ENCODE measurements around the gene MCHR1. TPM values are rescaled to one million over a fixed set of nuclear protein-coding genes. Genes with fewer than 3 reads are reported as not detected.

Gene MCHR1
- polyA plus RNA-seq, 3 donors: 0.05 to 0.09 TPM; not detected in 1

DNA sequence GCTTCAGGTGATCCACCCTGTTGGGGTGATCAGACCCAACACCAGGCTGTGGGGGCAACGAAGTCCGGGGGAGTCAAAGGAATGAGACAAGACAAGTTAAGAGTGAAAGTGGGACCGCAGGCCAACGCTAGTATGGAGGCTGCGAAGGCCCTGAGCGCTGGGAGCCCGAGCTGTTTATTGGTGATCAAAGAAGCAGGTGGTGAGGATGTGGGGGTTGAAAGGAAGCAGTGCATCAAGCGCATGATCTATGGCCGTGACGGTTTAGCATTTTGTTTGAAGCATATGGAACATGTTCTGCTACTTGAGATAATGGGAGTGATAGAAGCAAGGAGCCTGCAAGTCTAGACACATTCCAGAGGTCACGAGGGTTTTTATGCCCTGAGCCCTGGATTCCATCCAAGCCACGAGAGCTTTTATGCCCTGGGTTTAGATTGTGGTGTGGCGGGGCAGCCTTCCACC lies 49.5 kb downstream of the MCHR1 start:
- DNase-seq: no peak
- no peak overlapping the region for H3K9ac ChIP-seq (ENCODE audit: insufficient read depth, low read length, poor library complexity, severe bottlenecking)

GRCh38 chr22:40729284-40729683 lies 50.0 kb downstream of the MCHR1 start:
- Histone ChIP-seq H2AFZ (ENCODE audit: insufficient read depth, low read depth, low read length, poor library complexity, severe bottlenecking) (no peak overlapping the region), H3K36me3 (replicated peaks in 1 of 2; ENCODE audit: control insufficient read depth in 1 of 2, insufficient read depth in 2 of 2, low read length in 2 of 2) (no peaks in the 10 kb centered on the region), H3K27me3 (ENCODE audit: control insufficient read depth in 2 of 2, insufficient read depth in 2 of 2, low read length in 2 of 2) (no peaks in the 10 kb centered on the region), H3K4me3 (replicated peaks in 1 of 3; ENCODE audit: low read depth in 2 of 3, low read length in 3 of 3) (no peak overlapping the region), H3K27ac (ENCODE audit: low read depth in 1 of 2, low read length in 2 of 2) (no peak overlapping the region), H4K20me1 (ENCODE audit: insufficient read depth, low read length) (no peaks in the 10 kb centered on the region), H3K9me3 (replicated peaks in 1 of 2; ENCODE audit: control insufficient read depth in 1 of 2, insufficient read depth in 1 of 2, low read length in 2 of 2) (no peaks in the 10 kb centered on the region), H3K9ac (ENCODE audit: insufficient read depth, low read length, poor library complexity, severe bottlenecking) (no peak overlapping the region), H3K79me2 (ENCODE audit: insufficient read depth, low read length) (no peaks in the 10 kb centered on the region), H3K4me2 (replicated peaks; ENCODE audit: extremely low read depth, low read length, poor library complexity, severe bottlenecking) (no peak overlapping the region), H3K4me1 (ENCODE audit: control insufficient read depth in 1 of 2, insufficient read depth in 2 of 2, low read length in 2 of 2) (no peaks in the 10 kb centered on the region)
- Mint-ChIP-seq H3K9me3 (peaks cover 0 to 3% (median 0%) of the 10 kb centered on the region in 7 donors), H3K27ac (peak overlapping the region in 2 of 7 donors; percentile 31 to 53), H3K27me3 (ENCODE audit: low read depth in 3 of 3) (peaks cover 3 to 5% (median 5%) of the 10 kb centered on the region in 3 donors), H3K4me3 (no peak overlapping the region), H3K36me3 (no peaks in the 10 kb centered on the region), H3K4me1 (peaks cover 10% of the 10 kb centered on the region)
- intact Hi-C loops (cut with micrococcal nuclease): no loop called here
- no peak for TF ChIP-seq CTCF (IDR thresholded peaks at IDR 0.05)
- no peak for DNase-seq
- WGBS (ENCODE audit: insufficient coverage): no CpG with 5 or more reads among the region's 6 CpGs

More for the DNA sequence above, 49.5 kb downstream of the MCHR1 start:
- intact Hi-C loops (cut with micrococcal nuclease): no loop called here
- no peak overlapping the region for H3K4me3 ChIP-seq (replicated peaks in 1 of 3; ENCODE audit: low read depth in 2 of 3, low read length in 3 of 3)
- H3K27ac ChIP-seq (ENCODE audit: low read depth in 1 of 2, low read length in 2 of 2): no peak overlapping the region
- Mint-ChIP-seq H3K27me3 (ENCODE audit: low read depth in 3 of 3) (peaks cover 3 to 5% (median 3%) of the 10 kb centered on the region in 3 donors), H3K4me1 (peaks cover 10% of the 10 kb centered on the region), H3K9me3 (peaks cover 0 to 3% (median 0%) of the 10 kb centered on the region in 7 donors), H3K27ac (no peak overlapping the region), H3K4me3 (no peak overlapping the region), H3K36me3 (no peaks in the 10 kb centered on the region)
- no peaks in the 10 kb centered on the region for H3K27me3 ChIP-seq (ENCODE audit: control insufficient read depth in 2 of 2, insufficient read depth in 2 of 2, low read length in 2 of 2)
- H3K4me2 ChIP-seq (replicated peaks; ENCODE audit: extremely low read depth, low read length, poor library complexity, severe bottlenecking): no peak overlapping the region
- WGBS (ENCODE audit: insufficient coverage): 44% methylated on average over 12 of the region's 13 CpGs
- H4K20me1 ChIP-seq (ENCODE audit: insufficient read depth, low read length): no peaks in the 10 kb centered on the region
- H3K4me1 ChIP-seq (ENCODE audit: control insufficient read depth in 1 of 2, insufficient read depth in 2 of 2, low read length in 2 of 2): no peaks in the 10 kb centered on the region
- H3K9me3 ChIP-seq (replicated peaks in 1 of 2; ENCODE audit: control insufficient read depth in 1 of 2, insufficient read depth in 1 of 2, low read length in 2 of 2): no peaks in the 10 kb centered on the region
- no peak for TF ChIP-seq CTCF (IDR thresholded peaks at IDR 0.05)
- no peaks in the 10 kb centered on the region for H3K36me3 ChIP-seq (replicated peaks in 1 of 2; ENCODE audit: control insufficient read depth in 1 of 2, insufficient read depth in 2 of 2, low read length in 2 of 2)
- no peak overlapping the region for H2AFZ ChIP-seq (ENCODE audit: insufficient read depth, low read depth, low read length, poor library complexity, severe bottlenecking)
- H3K79me2 ChIP-seq (ENCODE audit: insufficient read depth, low read length): no peaks in the 10 kb centered on the region

Other genes with a start within 250 kb of the MCHR1 start
- 10 to 100 TPM; 14.1 to 33.8 (median 18.9) TPM for gene MRTFA, start 42.8 kb upstream of the MCHR1 start, polyA plus RNA-seq
- 10 to 100 TPM in 1 of 3 donors, 1 to 10 TPM in 2; 7.3 to 10.6 (median 8.8) TPM for gene SLC25A17, start 139.9 kb downstream of the MCHR1 start, polyA plus RNA-seq
- 10 to 100 TPM; 56.1 to 81.3 (median 67.2) TPM for gene ST13, start 177.2 kb downstream of the MCHR1 start, polyA plus RNA-seq
- gene XPNPEP3, start 177.7 kb downstream of the MCHR1 start, polyA plus RNA-seq: 1 to 10 TPM; 3.6 to 9.4 (median 7.3) TPM
- not detected for gene DNAJB7, start 182.6 kb downstream of the MCHR1 start, polyA plus RNA-seq

All from CD14-positive monocyte (primary cell).